ENCODE data around the gene NGB.

DNA sequence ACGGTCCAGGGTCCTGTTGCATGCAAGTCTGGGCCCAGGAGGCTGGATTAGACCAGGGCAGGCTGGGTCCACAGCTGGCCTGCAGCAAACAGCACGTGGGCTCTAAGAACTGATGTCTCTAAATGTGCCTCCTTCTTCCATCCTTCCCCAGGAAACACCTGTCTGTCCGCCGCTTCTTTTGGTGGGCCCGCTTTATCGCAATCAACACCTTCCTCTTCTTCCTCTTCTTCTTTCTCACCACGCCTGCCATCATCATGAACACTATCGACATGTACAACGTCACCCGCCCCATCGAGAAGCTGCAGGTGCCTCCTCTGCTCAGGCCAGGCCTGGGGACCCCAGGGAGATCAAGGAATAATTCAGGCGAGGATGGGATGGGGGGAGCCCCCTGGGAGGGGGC is 28.3 kb downstream of the NGB start:
- TF ChIP-seq TAF1 (IDR thresholded peaks at IDR 0.05; ENCODE audit: borderline replicate concordance, low read depth, low read length) (no peak), POLR2AphosphoS5 (IDR thresholded peaks at IDR 0.05; ENCODE audit: low read depth, low read length) (no peak), POLR2A (IDR thresholded peaks at IDR 0.05; ENCODE audit: low read depth, low read length) (no peak)

All from GM12892 (cell line).